OCI-LY3 (cell line): ENCODE measurements around the gene REEP1.

ENCODE experiments used
- EZH2phosphoT487 ChIP-seq: fragments of 200-600 bp; shearing (Covaris generic); IDR thresholded peaks from 2 replicates; pipeline ENCODE4 v1.6.1; 2018; ENCODE audit warnings: antibody characterized with exemption, mixed run types, low read depth
- TF ChIP-seq, protein P1 (sequence below): fragments of 200-600, 300-600 bp; sonication (generic); IDR thresholded peaks from 2 replicates; pipeline ENCODE4 v1.5.1; 2014; ENCODE audit warnings: antibody characterized with exemption, low read length, low read depth

DNA sequence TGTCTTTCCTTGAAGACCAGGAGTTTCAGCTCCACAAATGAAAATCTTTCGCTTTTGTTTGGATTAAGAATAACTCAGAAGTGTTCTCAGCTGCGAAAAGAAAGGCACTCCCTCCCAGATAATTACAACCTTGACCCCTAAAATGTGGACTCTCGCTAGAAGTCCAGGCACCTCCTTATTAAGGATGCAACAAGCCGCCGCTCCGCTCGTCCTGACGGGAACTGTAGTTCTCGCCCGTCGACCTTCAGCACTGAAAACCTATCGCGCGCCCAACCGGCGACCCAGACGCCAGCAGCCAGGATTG lies 142.7 kb downstream of the REEP1 start:
- TF ChIP-seq EZH2phosphoT487: no peak
- TF ChIP-seq, protein P1, sequence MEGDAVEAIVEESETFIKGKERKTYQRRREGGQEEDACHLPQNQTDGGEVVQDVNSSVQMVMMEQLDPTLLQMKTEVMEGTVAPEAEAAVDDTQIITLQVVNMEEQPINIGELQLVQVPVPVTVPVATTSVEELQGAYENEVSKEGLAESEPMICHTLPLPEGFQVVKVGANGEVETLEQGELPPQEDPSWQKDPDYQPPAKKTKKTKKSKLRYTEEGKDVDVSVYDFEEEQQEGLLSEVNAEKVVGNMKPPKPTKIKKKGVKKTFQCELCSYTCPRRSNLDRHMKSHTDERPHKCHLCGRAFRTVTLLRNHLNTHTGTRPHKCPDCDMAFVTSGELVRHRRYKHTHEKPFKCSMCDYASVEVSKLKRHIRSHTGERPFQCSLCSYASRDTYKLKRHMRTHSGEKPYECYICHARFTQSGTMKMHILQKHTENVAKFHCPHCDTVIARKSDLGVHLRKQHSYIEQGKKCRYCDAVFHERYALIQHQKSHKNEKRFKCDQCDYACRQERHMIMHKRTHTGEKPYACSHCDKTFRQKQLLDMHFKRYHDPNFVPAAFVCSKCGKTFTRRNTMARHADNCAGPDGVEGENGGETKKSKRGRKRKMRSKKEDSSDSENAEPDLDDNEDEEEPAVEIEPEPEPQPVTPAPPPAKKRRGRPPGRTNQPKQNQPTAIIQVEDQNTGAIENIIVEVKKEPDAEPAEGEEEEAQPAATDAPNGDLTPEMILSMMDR: no peak
